Measurements from ENCODE around the gene NUDT3. TPM values are rescaled to one million over a fixed set of nuclear protein-coding genes. Genes with fewer than 3 reads are reported as not detected.
"Not testable (repeated sequence)": the region's sequence is repeated elsewhere in the genome, so short reads cannot be mapped to it uniquely, and the experiment has no call there.

Gene NUDT3
- total RNA-seq, 6 experiments from 2014 or later = 14.5 to 22.7 (median 16.7) TPM

DNA sequence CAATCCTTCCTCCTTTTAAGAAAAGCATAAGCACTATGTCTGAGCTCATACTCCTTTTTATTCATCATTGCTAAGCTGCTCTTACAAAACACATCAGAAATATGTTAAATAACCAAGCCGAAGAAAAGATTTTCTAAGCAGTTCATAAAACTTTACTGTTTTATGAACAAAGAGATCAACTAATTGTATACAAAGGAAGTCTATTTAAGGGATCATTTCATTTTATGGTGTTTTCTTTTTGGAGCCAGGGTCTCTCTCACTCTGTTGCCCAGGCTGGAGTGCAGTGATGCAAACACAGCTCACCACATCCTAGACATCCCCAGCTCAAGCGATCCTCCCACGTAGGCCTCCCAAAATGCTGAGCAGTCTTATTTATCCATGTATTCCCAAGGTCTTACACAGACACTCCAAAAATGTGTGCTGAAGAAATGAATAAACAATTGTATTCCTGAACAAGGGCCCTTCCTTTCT lies 9.3 kb downstream of the NUDT3 start:
- ATAC-seq (no peak), DNase-seq (no peak)
- intact Hi-C loops (cut with DNase I) = no loop called here
- 82% methylated on average over 3 of the region's 3 CpGs for WGBS (ENCODE audit: insufficient coverage, low coverage, low lambda C conversion rate, missing lambda C conversion rate)
- H3K36me3 ChIP-seq = no peaks in the 10 kb centered on the region
- TF ChIP-seq POLR2A (IDR thresholded peaks at IDR 0.05) = no peak
- TF ChIP-seq, protein P1, sequence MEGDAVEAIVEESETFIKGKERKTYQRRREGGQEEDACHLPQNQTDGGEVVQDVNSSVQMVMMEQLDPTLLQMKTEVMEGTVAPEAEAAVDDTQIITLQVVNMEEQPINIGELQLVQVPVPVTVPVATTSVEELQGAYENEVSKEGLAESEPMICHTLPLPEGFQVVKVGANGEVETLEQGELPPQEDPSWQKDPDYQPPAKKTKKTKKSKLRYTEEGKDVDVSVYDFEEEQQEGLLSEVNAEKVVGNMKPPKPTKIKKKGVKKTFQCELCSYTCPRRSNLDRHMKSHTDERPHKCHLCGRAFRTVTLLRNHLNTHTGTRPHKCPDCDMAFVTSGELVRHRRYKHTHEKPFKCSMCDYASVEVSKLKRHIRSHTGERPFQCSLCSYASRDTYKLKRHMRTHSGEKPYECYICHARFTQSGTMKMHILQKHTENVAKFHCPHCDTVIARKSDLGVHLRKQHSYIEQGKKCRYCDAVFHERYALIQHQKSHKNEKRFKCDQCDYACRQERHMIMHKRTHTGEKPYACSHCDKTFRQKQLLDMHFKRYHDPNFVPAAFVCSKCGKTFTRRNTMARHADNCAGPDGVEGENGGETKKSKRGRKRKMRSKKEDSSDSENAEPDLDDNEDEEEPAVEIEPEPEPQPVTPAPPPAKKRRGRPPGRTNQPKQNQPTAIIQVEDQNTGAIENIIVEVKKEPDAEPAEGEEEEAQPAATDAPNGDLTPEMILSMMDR (IDR thresholded peaks at IDR 0.05) = no peak
- H3K27me3 ChIP-seq = no peaks in the 10 kb centered on the region
- no peaks in the 10 kb centered on the region for H3K9me3 ChIP-seq
- peaks cover 0 to 32% (median 11%) of the 10 kb centered on the region in 4 donors for H3K4me1 ChIP-seq
- peak overlapping the region in 1 of 3 donors; percentile 14 for H3K27ac ChIP-seq
- no peak overlapping the region for H3K4me3 ChIP-seq

DNA sequence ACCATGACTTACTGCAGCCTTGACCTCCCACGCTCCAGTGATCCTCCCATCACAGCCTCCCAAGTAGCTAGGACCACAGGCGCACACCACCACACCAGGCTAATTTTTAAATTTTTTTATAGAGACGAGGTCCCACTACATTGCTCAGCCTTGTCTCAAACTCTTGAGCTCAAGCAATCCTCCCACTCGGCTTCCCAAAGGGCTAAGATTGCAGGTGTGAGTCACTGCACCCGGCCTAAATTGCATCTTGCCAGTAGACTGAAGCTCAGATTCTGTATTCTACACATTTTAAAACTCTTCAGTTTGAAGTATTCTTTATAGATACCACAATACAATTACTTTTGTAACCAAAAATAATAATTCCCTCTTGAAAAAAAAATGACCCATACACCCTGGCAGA lies 11.4 kb downstream of the NUDT3 start:
- no peak for ATAC-seq
- Histone ChIP-seq H3K9me3 (no peaks in the 10 kb centered on the region), H3K4me1 (peaks cover 0 to 19% (median 5%) of the 10 kb centered on the region in 4 donors), H3K4me3 (no peak overlapping the region), H3K27me3 (no peaks in the 10 kb centered on the region), H3K36me3 (no peaks in the 10 kb centered on the region), H3K27ac (no peak overlapping the region)
- WGBS (ENCODE audit: insufficient coverage, low coverage, low lambda C conversion rate, missing lambda C conversion rate) = 88% methylated on average over 4 of the region's 5 CpGs
- DNase-seq = no peak
- intact Hi-C loops (cut with DNase I) = no loop called here
- no peak for TF ChIP-seq POLR2A (IDR thresholded peaks at IDR 0.05)
- TF ChIP-seq, protein P1 (IDR thresholded peaks at IDR 0.05) = no peak

GRCh38 chr6:34378470-34378869 lies 14.0 kb downstream of the NUDT3 start:
- DNase-seq = no peak
- ATAC-seq = no peak
- TF ChIP-seq, protein P1 (IDR thresholded peaks at IDR 0.05) = no peak
- TF ChIP-seq POLR2A (IDR thresholded peaks at IDR 0.05) = no peak
- no peak overlapping the region for H3K27ac ChIP-seq
- WGBS (ENCODE audit: insufficient coverage, low coverage, low lambda C conversion rate, missing lambda C conversion rate) = 100% methylated on average over 2 of the region's 2 CpGs
- H3K36me3 ChIP-seq = no peaks in the 10 kb centered on the region
- no peak overlapping the region for H3K4me3 ChIP-seq
- H3K4me1 ChIP-seq = peaks cover 0 to 6% (median 0%) of the 10 kb centered on the region in 4 donors
- no peaks in the 10 kb centered on the region for H3K27me3 ChIP-seq
- intact Hi-C loops (cut with DNase I) = no loop called here
- no peaks in the 10 kb centered on the region for H3K9me3 ChIP-seq

- Histone ChIP-seq H3K27ac (no peak overlapping the region), H3K4me3 (no peak overlapping the region), H3K9me3 (no peaks in the 10 kb centered on the region), H3K4me1 (peaks cover 0 to 6% (median 0%) of the 10 kb centered on the region in 4 donors), H3K27me3 (no peaks in the 10 kb centered on the region), H3K36me3 (no peaks in the 10 kb centered on the region)
- TF ChIP-seq, protein P1 (IDR thresholded peaks at IDR 0.05) = no peak
- no peak for TF ChIP-seq POLR2A (IDR thresholded peaks at IDR 0.05)
- intact Hi-C loops (cut with DNase I) = no loop called here
- DNase-seq (no peak), ATAC-seq (no peak)
- WGBS (ENCODE audit: insufficient coverage, low coverage, low lambda C conversion rate, missing lambda C conversion rate) = 97% methylated on average over 5 of the region's 5 CpGs
Observed at GRCh38 chr6:34377984-34378383, 14.5 kb downstream of the NUDT3 start.

- H3K27me3 ChIP-seq; intact Hi-C loops (cut with DNase I); H3K36me3 ChIP-seq; H3K9me3 ChIP-seq; H3K4me3 ChIP-seq; DNase-seq; H3K4me1 ChIP-seq; ATAC-seq; H3K27ac ChIP-seq: not testable (repeated sequence)
- 83% methylated on average over 5 of the region's 5 CpGs for WGBS (ENCODE audit: insufficient coverage, low coverage, low lambda C conversion rate, missing lambda C conversion rate)
Observed at GRCh38 chr6:34377571-34377970, 14.9 kb downstream of the NUDT3 start.
